DOHH2 (cell line): ENCODE data around the gene TAF10.

ENCODE experiments used
- H3F3A ChIP-seq: fragments of 200-600 bp; sonication (generic), shearing (Covaris generic); 2 replicates; pipeline ENCODE4 v1.6.0; 2016; ENCODE audit warnings: antibody characterized with exemption, mild to moderate bottlenecking; ENCODE audit not compliant: control insufficient read depth, insufficient read depth
- H3K27ac ChIP-seq: fragments of 200-600 bp; sonication (generic); 2 replicates; pipeline ENCODE4 v1.5.1; 2014; ENCODE audit warnings: low read depth, mild to moderate bottlenecking, low read length, moderate library complexity
- H3K27me3 ChIP-seq: fragments of 200-600 bp; sonication (generic); 2 replicates; pipeline ENCODE4 v1.6.1; 2014; ENCODE audit warnings: mild to moderate bottlenecking, low read length, mixed read lengths; ENCODE audit not compliant: control insufficient read depth
- H3K36me3 ChIP-seq: fragments of 200-600 bp; sonication (generic); 2 replicates; pipeline ENCODE4 v1.6.1; 2014; ENCODE audit warnings: mild to moderate bottlenecking, low read length, moderate library complexity, mixed read lengths; ENCODE audit not compliant: control insufficient read depth
- H3K4me1 ChIP-seq: fragments of 200-600 bp; sonication (generic); 2 replicates; pipeline ENCODE4 v1.6.1; 2014; ENCODE audit warnings: mild to moderate bottlenecking, low read length, mixed read lengths; ENCODE audit not compliant: control insufficient read depth
- H3K4me2 ChIP-seq: fragments of 200-600 bp; sonication (generic); 2 replicates; pipeline ENCODE4 v1.6.0; 2014; ENCODE audit warnings: mild to moderate bottlenecking, low read length, moderate library complexity
- H3K4me3 ChIP-seq: fragments of 200-600 bp; sonication (generic); 2 replicates; pipeline ENCODE4 v1.5.1; 2014; ENCODE audit warnings: mild to moderate bottlenecking, low read length, mixed read lengths
- H3K79me2 ChIP-seq: fragments of 200-600 bp; sonication (generic); 2 replicates; pipeline ENCODE4 v1.6.1; 2014; ENCODE audit warnings: mild to moderate bottlenecking, low read length, mixed read lengths; ENCODE audit not compliant: control insufficient read depth
- H3K9me2 ChIP-seq: fragments of 200-600 bp; sonication (generic); replicated peaks from 2 replicates; pipeline ENCODE4 v1.6.1; 2014; ENCODE audit warnings: mild to moderate bottlenecking, low read length, mixed read lengths; ENCODE audit not compliant: control insufficient read depth
- H3K9me3 ChIP-seq: fragments of 200-600 bp; sonication (generic); 2 replicates; pipeline ENCODE4 v1.6.1; 2014; ENCODE audit warnings: antibody characterized with exemption, low read length, mixed read lengths; ENCODE audit not compliant: control insufficient read depth, insufficient read depth
- H4K20me1 ChIP-seq: fragments of 200-600 bp; sonication (generic); 2 replicates; pipeline ENCODE4 v1.6.0; 2014; ENCODE audit warnings: low read depth, mild to moderate bottlenecking, antibody characterized with exemption, low read length, moderate library complexity; ENCODE audit not compliant: control insufficient read depth, insufficient read depth
- CTCF ChIP-seq: fragments of 200-600 bp; sonication (generic); IDR thresholded peaks from one replicate; pipeline ENCODE4 v1.5.1; 2014; ENCODE audit warnings: antibody characterized with exemption, mild to moderate bottlenecking, low read depth, low read length; ENCODE audit not compliant: poor library complexity, severe bottlenecking
- EZH2phosphoT487 ChIP-seq: fragments of 200-600 bp; sonication (generic); IDR thresholded peaks from 2 replicates; pipeline ENCODE4 v1.6.1; 2017; ENCODE audit warnings: borderline replicate concordance, mild to moderate bottlenecking, antibody characterized with exemption, low read length, moderate library complexity, mixed read lengths

The TAF10 gene

GRCh38 chr11:6571434-6572008 is 40.5 kb downstream of the TAF10 start:
- Histone ChIP-seq H3K27ac (no peak overlapping the region), H3K36me3 (no peaks in the 10 kb centered on the region), H3K79me2 (no peaks in the 10 kb centered on the region), H3K27me3 (no peaks in the 10 kb centered on the region), H3K9me2 (no peaks in the 10 kb centered on the region), H3K4me1 (no peaks in the 10 kb centered on the region), H3K9me3 (no peaks in the 10 kb centered on the region), H3K4me3 (no peak overlapping the region), H4K20me1 (no peaks in the 10 kb centered on the region), H3F3A (no peaks in the 10 kb centered on the region), H3K4me2 (no peak overlapping the region)
- TF ChIP-seq CTCF: no peak
- no peak for TF ChIP-seq EZH2phosphoT487

- Histone ChIP-seq H3K27me3 (no peaks in the 10 kb centered on the region), H3K4me3 (no peak overlapping the region), H3K4me2 (no peak overlapping the region), H3K9me2 (no peaks in the 10 kb centered on the region), H3F3A (no peaks in the 10 kb centered on the region), H4K20me1 (no peaks in the 10 kb centered on the region), H3K9me3 (no peaks in the 10 kb centered on the region), H3K79me2 (no peaks in the 10 kb centered on the region), H3K27ac (no peak overlapping the region), H3K36me3 (no peaks in the 10 kb centered on the region), H3K4me1 (no peaks in the 10 kb centered on the region)
- TF ChIP-seq CTCF: no peak
- no peak for TF ChIP-seq EZH2phosphoT487
Measured at GRCh38 chr11:6570691-6571427, 41.2 kb downstream of the TAF10 start.

GRCh38 chr11:6569706-6570105 is 42.3 kb downstream of the TAF10 start:
- TF ChIP-seq EZH2phosphoT487 (no peak), CTCF (no peak)
- Histone ChIP-seq H3K27ac (no peak overlapping the region), H3K9me2 (no peaks in the 10 kb centered on the region), H3K79me2 (no peaks in the 10 kb centered on the region), H3K36me3 (no peaks in the 10 kb centered on the region), H3K4me1 (no peaks in the 10 kb centered on the region), H4K20me1 (no peaks in the 10 kb centered on the region), H3K4me3 (no peak overlapping the region), H3K4me2 (no peak overlapping the region), H3K9me3 (no peaks in the 10 kb centered on the region), H3F3A (no peaks in the 10 kb centered on the region), H3K27me3 (no peaks in the 10 kb centered on the region)
